C4-2B (cell line): ENCODE results near the gene ARHGEF4.

Experiments used
- H3K27ac ChIP-seq: fragments of 450-650 bp; 2 replicates; pipeline ENCODE4 v1.5.1; 2017
- CTCF ChIP-seq: fragments of 450-650 bp; conservative IDR thresholded peaks from 2 replicates; pipeline ENCODE4 v1.5.1; 2017; ENCODE audit warnings: mild to moderate bottlenecking
- ZFX ChIP-seq: fragments of 450-650 bp; IDR thresholded peaks from 2 replicates; pipeline ENCODE4 v1.6.1; 2017

Gene ARHGEF4

GRCh38 chr2:131011486-131011885 lies 174.8 kb downstream of the ARHGEF4 start:
- TF ChIP-seq CTCF (no peak), ZFX (no peak)
- no peak overlapping the region for H3K27ac ChIP-seq

GRCh38 chr2:131014141-131014540 lies 177.4 kb downstream of the ARHGEF4 start:
- no peak for TF ChIP-seq CTCF
- no peak for TF ChIP-seq ZFX
- no peak overlapping the region for H3K27ac ChIP-seq

GRCh38 chr2:131015764-131016163 lies 179.1 kb downstream of the ARHGEF4 start:
- H3K27ac ChIP-seq = no peak overlapping the region
- TF ChIP-seq CTCF (no peak), ZFX (no peak)

GRCh38 chr2:131016826-131017741 lies 180.4 kb downstream of the ARHGEF4 start:
- H3K27ac ChIP-seq = no peak overlapping the region
- TF ChIP-seq CTCF (no peak), ZFX (no peak)

- H3K27ac ChIP-seq = no peak overlapping the region
- no peak for TF ChIP-seq ZFX
These were observed 186.0 kb downstream of the ARHGEF4 start for GRCh38 chr2:131022731-131023130.

- H3K27ac ChIP-seq = no peak overlapping the region
- TF ChIP-seq CTCF (no peak), ZFX (no peak)
These were observed 187.0 kb downstream of the ARHGEF4 start for GRCh38 chr2:131023758-131024157.

- no peak for TF ChIP-seq ZFX
- no peak for TF ChIP-seq CTCF
- no peak overlapping the region for H3K27ac ChIP-seq
These were observed 190.2 kb downstream of the ARHGEF4 start for GRCh38 chr2:131026919-131027318.
